Measurements from ENCODE around the gene SUSD1.

DNA sequence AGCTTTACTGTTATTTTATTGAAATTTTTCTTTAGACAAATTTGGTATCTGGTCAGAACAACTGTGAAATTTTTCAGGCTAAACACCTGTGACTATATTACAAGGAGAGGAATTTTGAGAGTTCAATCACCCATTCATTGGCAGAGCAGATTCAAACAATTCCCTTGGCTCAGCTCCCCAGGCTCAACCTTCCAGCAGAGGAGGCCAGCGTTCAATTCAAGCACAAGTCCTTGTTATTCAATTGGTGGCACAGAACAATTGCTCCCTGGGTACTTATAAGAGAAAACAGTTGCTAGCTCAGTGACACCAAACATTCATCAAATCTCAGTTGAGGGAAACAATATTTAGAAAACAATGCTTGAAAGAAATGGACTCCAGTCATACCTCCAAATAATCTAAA lies 83.3 kb downstream of the SUSD1 start:
- TF ChIP-seq FOXP2 (optimal IDR thresholded peaks at IDR 0.05; ENCODE audit: borderline replicate concordance, extremely low read depth, extremely low read length, insufficient read depth): no peak
- no peak for TF ChIP-seq TAF1 (IDR thresholded peaks at IDR 0.05; ENCODE audit: borderline replicate concordance, insufficient read depth, low read length)
- TF ChIP-seq SIN3A (IDR thresholded peaks at IDR 0.05; ENCODE audit: borderline replicate concordance, insufficient read depth, low read length): no peak
- TF ChIP-seq POLR2AphosphoS5 (IDR thresholded peaks at IDR 0.05; ENCODE audit: low read depth, low read length): no peak

All from PFSK-1 (cell line).